Measurements from ENCODE around the gene BDH1. TPM values are rescaled to one million over a fixed set of nuclear protein-coding genes. Genes with fewer than 3 reads are reported as not detected.
"Not testable (repeated sequence)": the region's sequence is repeated elsewhere in the genome, so short reads cannot be mapped to it uniquely, and the experiment has no call there.

Gene BDH1
- total RNA-seq, 1 donor from 2014 or later: 69.4 TPM

GRCh38 chr3:197486861-197487260 lies 68.9 kb downstream of the BDH1 start:
- DNase-seq (ENCODE audit: low spot score): no peak

GRCh38 chr3:197485143-197485542 lies 70.6 kb downstream of the BDH1 start:
- DNase-seq (ENCODE audit: low spot score): no peak

DNA sequence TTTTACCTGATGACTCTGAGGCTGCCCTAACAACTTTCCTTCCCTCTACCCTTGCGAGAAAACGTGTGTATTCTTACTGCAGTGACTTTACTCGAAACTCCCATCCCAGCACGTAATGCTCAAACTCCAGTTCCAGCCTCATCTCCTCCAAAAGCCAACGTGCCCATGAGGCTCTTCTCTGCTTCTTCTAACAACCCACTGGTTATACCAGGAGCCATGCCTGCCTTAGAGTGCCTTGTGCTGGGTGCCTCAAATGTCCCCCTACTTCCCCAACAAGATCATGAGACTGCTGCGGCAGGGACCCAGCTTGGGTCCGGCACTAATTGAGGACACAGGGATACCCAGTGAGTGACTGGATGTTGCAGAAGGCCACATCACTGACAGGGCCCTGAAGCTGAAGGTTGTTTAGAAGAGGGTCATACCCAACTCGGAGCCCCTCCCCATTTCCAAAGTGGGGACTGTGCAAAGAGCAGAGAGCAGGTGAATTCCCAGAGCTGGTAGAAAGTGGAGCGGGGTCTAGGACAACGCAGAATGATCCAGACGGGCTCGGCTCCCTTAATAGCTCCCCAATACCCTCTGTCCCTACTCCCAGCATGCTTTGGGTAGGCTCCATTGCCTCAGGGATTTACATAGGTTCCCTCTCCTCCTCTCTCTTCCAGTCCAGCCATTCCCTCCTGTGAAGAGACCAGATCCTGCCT lies 71.4 kb downstream of the BDH1 start:
- DNase-seq (ENCODE audit: low spot score): no peak

- DNase-seq (ENCODE audit: low spot score): no peak
Measured at GRCh38 chr3:197482001-197482400, 73.8 kb downstream of the BDH1 start.

- no peak for DNase-seq (ENCODE audit: low spot score)
Measured at GRCh38 chr3:197480320-197480719, 75.4 kb downstream of the BDH1 start.

GRCh38 chr3:197478746-197479668 lies 76.8 kb downstream of the BDH1 start:
- DNase-seq (ENCODE audit: low spot score): no peak

- not testable (repeated sequence) for DNase-seq (ENCODE audit: low spot score)
Measured at GRCh38 chr3:197477816-197478215, 78.0 kb downstream of the BDH1 start.

DNA sequence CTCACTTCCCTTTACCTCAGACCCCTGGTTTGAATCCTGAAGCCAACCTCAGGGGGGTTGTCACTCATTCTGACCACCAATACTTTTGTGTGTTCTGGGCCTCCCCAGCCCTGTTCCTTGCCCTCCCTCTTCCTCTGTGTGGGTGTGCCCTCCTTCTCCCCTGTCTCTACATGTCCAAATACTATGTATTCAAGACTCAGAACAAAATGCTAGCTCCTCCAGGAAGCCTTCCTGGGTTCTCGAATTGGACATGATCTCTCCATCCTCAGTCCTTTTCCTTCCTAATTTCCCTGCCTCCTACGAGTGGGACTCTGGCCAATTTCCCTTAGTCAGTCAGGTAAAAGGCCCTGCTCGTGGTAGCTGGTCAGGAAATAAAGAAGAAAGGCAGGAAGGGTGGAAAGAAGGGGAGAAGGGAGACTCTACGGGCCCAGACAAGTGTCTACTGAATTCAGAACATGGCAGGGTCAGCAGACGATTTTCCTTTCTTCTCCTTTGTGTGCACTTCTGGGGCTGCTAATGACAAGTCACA lies 79.7 kb downstream of the BDH1 start:
- no peak for DNase-seq (ENCODE audit: low spot score)

- no peak for DNase-seq (ENCODE audit: low spot score)
Measured at GRCh38 chr3:197475514-197475913, 80.3 kb downstream of the BDH1 start.

DNA sequence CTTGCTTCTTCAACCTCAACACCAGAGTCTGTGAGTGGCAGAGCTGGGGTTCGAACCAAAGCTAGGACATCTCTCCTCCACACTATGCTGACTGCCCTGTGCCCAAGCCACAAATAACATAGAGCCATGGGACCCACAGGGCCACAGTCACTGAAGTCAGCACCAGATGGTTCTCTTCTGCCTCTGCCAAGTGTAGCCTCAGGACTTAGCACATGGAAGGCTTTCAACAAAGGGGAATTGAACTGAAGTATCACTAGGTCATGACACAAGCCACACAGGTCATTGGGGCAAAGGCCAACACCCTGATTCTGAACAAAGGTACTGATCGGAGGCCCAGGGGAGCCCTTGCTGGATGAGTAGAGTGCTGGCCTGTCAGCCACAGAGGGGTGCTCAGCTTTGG lies 83.6 kb downstream of the BDH1 start:
- DNase-seq (ENCODE audit: low spot score): no peak

GRCh38 chr3:197471221-197472010 lies 84.4 kb downstream of the BDH1 start:
- DNase-seq (ENCODE audit: low spot score): no peak

DNA sequence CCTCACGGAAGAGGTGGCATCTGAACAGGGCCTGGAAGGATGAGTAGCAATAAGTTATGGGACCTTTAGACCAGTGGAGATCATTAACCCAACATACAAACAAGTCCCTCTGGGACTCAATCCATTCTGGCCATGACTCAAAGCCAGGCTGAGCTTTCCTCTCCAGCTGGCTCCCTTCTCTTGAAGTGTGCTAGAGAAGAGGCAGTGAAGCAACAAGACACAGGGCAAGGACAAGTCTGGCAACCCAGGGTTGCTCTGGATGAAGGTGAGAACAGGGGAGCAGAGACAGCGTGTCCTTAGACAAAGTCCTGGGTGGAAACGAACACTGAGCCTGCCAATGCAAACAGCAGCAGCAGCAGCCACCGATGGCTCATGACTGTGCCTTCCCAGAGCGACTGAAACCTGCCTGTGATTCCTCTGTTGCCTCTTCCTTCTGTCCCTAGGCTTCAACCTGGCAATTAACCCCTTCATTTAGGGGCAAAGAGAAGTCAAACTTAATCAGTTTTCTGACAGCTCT lies 86.8 kb downstream of the BDH1 start:
- DNase-seq (ENCODE audit: low spot score): no peak

GRCh38 chr3:197468167-197468566 lies 87.6 kb downstream of the BDH1 start:
- DNase-seq (ENCODE audit: low spot score): no peak

- DNase-seq (ENCODE audit: low spot score): no peak
Measured at GRCh38 chr3:197466586-197467399, 89.0 kb downstream of the BDH1 start.

- no peak for DNase-seq (ENCODE audit: low spot score)
Measured at GRCh38 chr3:197465996-197466549, 89.7 kb downstream of the BDH1 start.

DNA sequence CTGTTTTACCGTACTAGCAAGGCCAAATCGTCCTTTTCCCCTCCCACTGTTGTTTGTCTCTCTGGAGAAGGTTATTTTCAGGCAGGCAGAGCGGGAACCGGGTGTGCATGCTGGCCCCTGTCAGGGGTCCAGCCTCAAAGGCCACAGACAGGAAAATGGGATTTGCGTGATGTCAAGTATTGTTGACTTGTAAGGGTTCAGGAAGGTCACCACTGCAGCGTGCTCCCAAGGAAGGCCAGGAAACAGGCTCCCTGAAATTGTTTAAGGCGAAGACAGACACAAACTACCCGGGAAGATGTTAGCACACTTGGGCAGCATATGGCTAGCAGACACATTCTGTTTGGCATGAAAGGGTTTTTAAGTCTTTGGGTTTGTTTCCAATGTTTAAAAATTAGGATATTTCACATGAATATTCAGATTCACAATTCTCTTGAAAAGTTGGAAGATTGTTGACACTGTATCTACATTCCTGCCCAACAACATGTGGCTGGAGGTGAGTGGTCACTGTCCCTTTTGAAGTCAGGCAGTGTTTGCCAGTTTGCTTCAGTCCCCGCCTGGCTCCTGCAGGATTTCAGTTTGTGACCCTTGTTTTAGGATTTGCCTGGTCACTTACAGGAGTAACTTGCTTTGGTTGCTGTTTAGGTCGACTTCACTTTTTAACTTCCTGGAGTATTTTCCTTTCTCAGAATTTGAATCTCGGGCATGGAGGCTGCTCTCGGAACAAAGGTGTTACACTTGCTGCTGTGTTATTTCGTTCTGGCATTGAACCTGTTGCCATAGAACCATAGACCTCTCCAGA lies 90.4 kb downstream of the BDH1 start:
- no peak for DNase-seq (ENCODE audit: low spot score)

GRCh38 chr3:197464794-197465193 lies 91.0 kb downstream of the BDH1 start:
- DNase-seq (ENCODE audit: low spot score): no peak

GRCh38 chr3:197463279-197463678 lies 92.5 kb downstream of the BDH1 start:
- no peak for DNase-seq (ENCODE audit: low spot score)

GRCh38 chr3:197462808-197463207 lies 93.0 kb downstream of the BDH1 start:
- DNase-seq (ENCODE audit: low spot score): no peak

DNA sequence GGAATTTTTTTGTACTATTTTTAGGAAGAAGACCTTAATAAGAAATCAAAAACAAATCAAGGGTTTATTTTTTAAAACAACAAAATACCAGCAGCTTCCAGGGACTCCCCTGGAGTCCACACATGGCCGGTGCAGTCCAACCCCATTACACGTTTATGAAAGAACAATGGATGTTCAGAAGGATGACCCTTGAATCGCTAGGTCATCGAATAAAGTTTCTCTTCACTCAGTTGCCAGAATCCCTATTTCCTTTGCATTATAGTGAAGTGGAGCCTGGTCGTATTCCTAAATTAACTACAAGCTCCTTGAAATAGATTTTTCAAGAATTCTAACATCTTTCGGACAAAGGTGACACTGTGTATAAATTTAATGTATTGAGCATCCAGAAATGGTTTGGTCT lies 95.1 kb downstream of the BDH1 start:
- DNase-seq (ENCODE audit: low spot score): no peak
